Measurements from ENCODE around the gene VIT. TPM values are rescaled to one million over a fixed set of nuclear protein-coding genes. Genes with fewer than 3 reads are reported as not detected.

The VIT gene
- total RNA-seq, 1 donor from 2014 or later: 4.2 TPM

- intact Hi-C loops (cut with DNase I): no loop called here
Observed at GRCh38 chr2:36657703-36658102, 38.8 kb upstream of the VIT start.

GRCh38 chr2:36658277-36658748 is 38.2 kb upstream of the VIT start:
- no peaks in the 10 kb centered on the region for H3K27me3 ChIP-seq (ENCODE audit: low read depth)
- H3K4me1 ChIP-seq: no peaks in the 10 kb centered on the region
- no peak overlapping the region for H3K27ac ChIP-seq
- no peaks in the 10 kb centered on the region for H3K36me3 ChIP-seq
- TF ChIP-seq CTCF (IDR thresholded peaks at IDR 0.05): no peak
- DNase-seq (no peak), ATAC-seq (no peak)
- no peak overlapping the region for H3K4me3 ChIP-seq
- no peaks in the 10 kb centered on the region for H3K9me3 ChIP-seq
- intact Hi-C loops (cut with DNase I): no loop called here

More at GRCh38 chr2:36657703-36658102, 38.8 kb upstream of the VIT start:
- Histone ChIP-seq H3K4me3 (no peak overlapping the region), H3K4me1 (no peaks in the 10 kb centered on the region), H3K27me3 (ENCODE audit: low read depth) (no peaks in the 10 kb centered on the region), H3K36me3 (no peaks in the 10 kb centered on the region), H3K27ac (no peak overlapping the region), H3K9me3 (no peaks in the 10 kb centered on the region)
- ATAC-seq (no peak), DNase-seq (no peak)
- no peak for TF ChIP-seq CTCF (IDR thresholded peaks at IDR 0.05)

GRCh38 chr2:36659218-36659617 is 37.3 kb upstream of the VIT start:
- H3K4me1 ChIP-seq: no peaks in the 10 kb centered on the region
- TF ChIP-seq CTCF (IDR thresholded peaks at IDR 0.05): no peak
- no peaks in the 10 kb centered on the region for H3K27me3 ChIP-seq (ENCODE audit: low read depth)
- no peak overlapping the region for H3K4me3 ChIP-seq
- ATAC-seq: no peak
- DNase-seq: no peak
- no peaks in the 10 kb centered on the region for H3K9me3 ChIP-seq
- no peak overlapping the region for H3K27ac ChIP-seq
- intact Hi-C loops (cut with DNase I): no loop called here
- no peaks in the 10 kb centered on the region for H3K36me3 ChIP-seq

GRCh38 chr2:36659872-36660312 is 36.6 kb upstream of the VIT start:
- Histone ChIP-seq H3K27ac (no peak overlapping the region), H3K36me3 (no peaks in the 10 kb centered on the region), H3K9me3 (no peaks in the 10 kb centered on the region), H3K4me1 (peaks cover 5% of the 10 kb centered on the region), H3K4me3 (no peak overlapping the region), H3K27me3 (ENCODE audit: low read depth) (peaks cover 6% of the 10 kb centered on the region)
- no peak for ATAC-seq
- intact Hi-C loops (cut with DNase I): no loop called here
- no peak for TF ChIP-seq CTCF (IDR thresholded peaks at IDR 0.05)
- no peak for DNase-seq

- Histone ChIP-seq H3K4me3 (no peak overlapping the region), H3K4me1 (peaks cover 5% of the 10 kb centered on the region), H3K9me3 (no peaks in the 10 kb centered on the region), H3K36me3 (no peaks in the 10 kb centered on the region), H3K27ac (no peak overlapping the region), H3K27me3 (ENCODE audit: low read depth) (peaks cover 7% of the 10 kb centered on the region)
- intact Hi-C loops (cut with DNase I): no loop called here
- no peak for TF ChIP-seq CTCF (IDR thresholded peaks at IDR 0.05)
- no peak for DNase-seq
- ATAC-seq: no peak
Observed at GRCh38 chr2:36662638-36663037, 33.9 kb upstream of the VIT start.

- H3K4me1 ChIP-seq: peaks cover 5% of the 10 kb centered on the region
- no peaks in the 10 kb centered on the region for H3K9me3 ChIP-seq
- no peak for ATAC-seq
- no peaks in the 10 kb centered on the region for H3K36me3 ChIP-seq
- no peak for TF ChIP-seq CTCF (IDR thresholded peaks at IDR 0.05)
- intact Hi-C loops (cut with DNase I): no loop called here
- no peak overlapping the region for H3K27ac ChIP-seq
- no peak for DNase-seq
- peaks cover 7% of the 10 kb centered on the region for H3K27me3 ChIP-seq (ENCODE audit: low read depth)
- no peak overlapping the region for H3K4me3 ChIP-seq
Observed at GRCh38 chr2:36663295-36663694, 33.2 kb upstream of the VIT start.
